ENCODE data around the gene MUC12. TPM values are rescaled to one million over a fixed set of nuclear protein-coding genes. Genes with fewer than 3 reads are reported as not detected.

Gene MUC12
- total RNA-seq, 4 donors from 2014 or later: 0.54 to 15.1 TPM; not detected in 2

DNA sequence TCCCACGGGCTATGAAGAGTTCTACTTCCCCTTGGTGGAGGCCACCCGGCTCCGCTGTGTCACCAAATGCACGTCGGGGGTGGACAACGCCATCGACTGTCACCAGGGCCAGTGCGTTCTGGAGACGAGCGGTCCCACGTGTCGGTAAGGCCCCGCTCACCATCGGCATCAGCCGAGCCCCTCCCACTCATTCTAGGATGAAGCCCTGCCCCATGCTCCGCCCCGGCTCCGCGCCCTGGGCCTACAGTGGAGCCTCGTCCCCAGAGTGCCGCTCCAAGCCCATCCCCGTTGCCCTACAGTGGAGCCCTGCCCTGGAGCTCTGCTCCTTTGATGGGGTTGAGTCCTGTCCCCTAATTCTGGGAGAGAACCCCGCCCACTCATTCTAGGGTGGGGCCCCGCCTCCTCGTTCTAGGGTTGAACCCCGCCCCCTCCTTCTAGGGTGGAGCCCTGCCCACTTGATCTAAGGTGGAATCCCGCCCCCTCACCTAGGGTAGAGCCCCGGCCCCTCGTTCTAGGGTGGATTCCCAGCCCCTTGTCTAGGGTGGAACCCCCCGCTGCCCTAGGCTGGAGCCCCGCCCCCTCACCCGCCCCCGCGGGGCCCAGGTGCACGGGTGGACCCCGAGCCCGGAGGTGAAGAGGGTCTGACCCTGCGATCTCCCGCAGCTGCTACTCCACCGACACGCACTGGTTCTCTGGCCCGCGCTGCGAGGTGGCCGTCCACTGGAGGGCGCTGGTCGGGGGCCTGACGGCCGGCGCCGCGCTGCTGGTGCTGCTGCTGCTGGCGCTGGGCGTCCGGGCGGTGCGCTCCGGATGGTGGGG is 3.4 kb upstream of the MUC12 start:
- ATAC-seq: peak; percentile 49
- H3K27me3 ChIP-seq: peaks cover 92% of the 10 kb centered on the region
- peaks cover 0 to 19% (median 11%) of the 10 kb centered on the region in 3 donors for H3K4me1 ChIP-seq
- peak overlapping the region in 1 of 2 donors; percentile 39 for H3K4me3 ChIP-seq
- TF ChIP-seq POLR2A (IDR thresholded peaks at IDR 0.05): no peak
- TF ChIP-seq, protein P1, sequence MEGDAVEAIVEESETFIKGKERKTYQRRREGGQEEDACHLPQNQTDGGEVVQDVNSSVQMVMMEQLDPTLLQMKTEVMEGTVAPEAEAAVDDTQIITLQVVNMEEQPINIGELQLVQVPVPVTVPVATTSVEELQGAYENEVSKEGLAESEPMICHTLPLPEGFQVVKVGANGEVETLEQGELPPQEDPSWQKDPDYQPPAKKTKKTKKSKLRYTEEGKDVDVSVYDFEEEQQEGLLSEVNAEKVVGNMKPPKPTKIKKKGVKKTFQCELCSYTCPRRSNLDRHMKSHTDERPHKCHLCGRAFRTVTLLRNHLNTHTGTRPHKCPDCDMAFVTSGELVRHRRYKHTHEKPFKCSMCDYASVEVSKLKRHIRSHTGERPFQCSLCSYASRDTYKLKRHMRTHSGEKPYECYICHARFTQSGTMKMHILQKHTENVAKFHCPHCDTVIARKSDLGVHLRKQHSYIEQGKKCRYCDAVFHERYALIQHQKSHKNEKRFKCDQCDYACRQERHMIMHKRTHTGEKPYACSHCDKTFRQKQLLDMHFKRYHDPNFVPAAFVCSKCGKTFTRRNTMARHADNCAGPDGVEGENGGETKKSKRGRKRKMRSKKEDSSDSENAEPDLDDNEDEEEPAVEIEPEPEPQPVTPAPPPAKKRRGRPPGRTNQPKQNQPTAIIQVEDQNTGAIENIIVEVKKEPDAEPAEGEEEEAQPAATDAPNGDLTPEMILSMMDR (IDR thresholded peaks at IDR 0.05): peak in 3 of 4 experiments; percentile 55 to 73 (median 60)
- no peaks in the 10 kb centered on the region for H3K36me3 ChIP-seq
- no peaks in the 10 kb centered on the region for H3K9me3 ChIP-seq
- no peak overlapping the region for H3K27ac ChIP-seq
- WGBS, 2 donors (ENCODE audit: low coverage in 1 of 2): 2 to 3% methylated on average over 10 to 19 of the region's 58 CpGs

DNA sequence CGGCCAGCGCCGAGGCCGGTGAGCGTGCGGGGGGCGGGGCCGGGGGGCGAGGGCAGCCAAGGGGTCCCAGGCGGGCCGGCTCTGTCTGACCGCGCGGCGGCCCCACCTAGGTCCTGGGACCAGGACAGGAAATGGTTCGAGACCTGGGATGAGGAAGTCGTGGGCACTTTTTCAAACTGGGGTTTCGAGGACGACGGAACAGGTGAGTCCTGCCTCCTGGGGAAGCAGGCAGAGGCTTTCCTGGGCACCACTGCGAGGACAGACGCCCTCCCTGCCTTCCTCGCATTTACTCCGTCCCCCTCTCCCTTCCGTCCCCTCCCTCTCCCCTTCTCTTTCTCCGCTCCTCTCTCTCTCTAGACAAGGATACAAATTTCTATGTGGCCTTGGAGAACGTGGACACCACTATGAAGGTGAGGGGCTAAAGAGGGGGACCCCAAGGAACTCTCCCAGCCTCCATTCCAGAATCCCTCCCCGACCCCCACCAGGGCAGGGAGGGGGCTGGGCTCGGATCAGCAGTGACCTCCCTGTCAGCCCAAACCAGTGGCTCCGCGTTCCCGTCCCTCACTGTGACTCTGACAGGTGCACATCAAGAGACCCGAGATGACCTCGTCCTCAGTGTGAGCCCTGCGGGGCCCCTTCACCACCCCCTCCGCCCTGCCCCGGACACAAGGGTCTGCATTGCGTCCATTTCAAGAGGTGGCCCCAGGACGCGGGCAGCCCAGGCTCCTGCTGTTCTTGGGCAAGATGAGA is 2.6 kb upstream of the MUC12 start:
- Histone ChIP-seq H3K36me3 (no peaks in the 10 kb centered on the region), H3K9me3 (no peaks in the 10 kb centered on the region), H3K4me3 (peak overlapping the region in 1 of 2 donors; percentile 39), H3K27ac (no peak overlapping the region), H3K27me3 (peaks cover 84% of the 10 kb centered on the region), H3K4me1 (peaks cover 0 to 19% (median 11%) of the 10 kb centered on the region in 3 donors)
- TF ChIP-seq EP300 (IDR thresholded peaks at IDR 0.05): no peak
- TF ChIP-seq, protein P1 (IDR thresholded peaks at IDR 0.05): no peak
- no peak for TF ChIP-seq POLR2A (IDR thresholded peaks at IDR 0.05)
- TF ChIP-seq POLR2AphosphoS5 (IDR thresholded peaks at IDR 0.05): no peak
- ATAC-seq: peak; percentile 29
- WGBS, 2 donors (ENCODE audit: low coverage in 1 of 2): 11 to 14% methylated on average over 12 to 19 of the region's 40 CpGs

DNA sequence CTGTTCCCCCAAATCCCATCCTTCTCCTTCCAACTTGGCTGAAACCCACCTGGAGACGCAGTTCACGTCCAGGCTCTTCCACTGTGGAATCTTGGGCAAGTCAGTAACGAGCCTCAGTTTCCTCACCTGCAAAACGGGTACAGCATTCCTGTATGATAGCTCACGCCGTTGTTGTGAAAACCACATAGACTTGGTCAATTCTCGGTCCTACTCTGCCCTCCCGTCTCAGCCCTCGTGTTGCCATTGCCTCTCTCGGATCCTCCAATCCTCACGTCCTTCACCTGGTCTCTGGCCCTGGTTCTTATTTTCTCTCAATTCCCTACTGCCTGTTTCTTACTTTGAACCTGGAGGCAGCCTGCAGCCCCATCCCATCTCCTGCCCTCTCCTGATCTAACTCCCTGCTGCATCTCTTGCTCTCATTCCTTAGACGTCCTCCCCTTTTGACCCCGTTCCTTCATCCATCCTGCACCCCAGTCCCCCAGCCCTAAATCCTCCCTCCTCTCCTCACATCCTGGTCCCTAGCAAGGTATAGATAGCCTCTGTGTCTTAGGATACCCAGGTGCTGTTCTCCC is 2.0 kb upstream of the MUC12 start:
- 39 to 42% methylated on average over 12 to 13 of the region's 13 CpGs for WGBS, 2 donors (ENCODE audit: low coverage in 1 of 2)
- H3K9me3 ChIP-seq: no peaks in the 10 kb centered on the region
- peaks cover 0 to 19% (median 11%) of the 10 kb centered on the region in 3 donors for H3K4me1 ChIP-seq
- H3K36me3 ChIP-seq: no peaks in the 10 kb centered on the region
- no peak overlapping the region for H3K27ac ChIP-seq
- H3K27me3 ChIP-seq: peaks cover 82% of the 10 kb centered on the region
- no peak for ATAC-seq
- TF ChIP-seq POLR2A (IDR thresholded peaks at IDR 0.05): no peak
- TF ChIP-seq POLR2AphosphoS5 (IDR thresholded peaks at IDR 0.05): no peak
- TF ChIP-seq, protein P1 (IDR thresholded peaks at IDR 0.05): no peak
- no peak for TF ChIP-seq EP300 (IDR thresholded peaks at IDR 0.05)
- no peak overlapping the region for H3K4me3 ChIP-seq

DNA sequence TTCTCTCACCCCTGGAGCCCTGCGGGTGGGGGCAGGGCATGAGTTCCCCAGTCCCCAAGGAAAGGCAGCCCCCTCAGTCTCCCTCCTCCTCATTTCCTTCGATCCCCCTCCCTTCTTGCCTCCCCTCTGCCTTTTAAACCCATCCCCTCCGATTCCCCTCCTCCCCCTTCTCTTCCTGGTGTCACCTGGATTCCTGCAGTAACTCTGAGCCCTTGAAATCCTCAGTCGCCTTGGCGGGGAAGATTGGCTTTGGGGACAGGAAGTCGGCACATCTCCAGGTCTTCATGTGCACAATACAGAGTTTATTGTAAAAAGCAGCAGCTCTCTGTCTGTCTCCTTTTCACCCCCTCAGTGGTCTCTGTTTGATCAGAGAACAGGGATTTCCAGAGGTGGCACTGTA is 1.3 kb upstream of the MUC12 start:
- Histone ChIP-seq H3K27ac (no peak overlapping the region), H3K36me3 (no peaks in the 10 kb centered on the region), H3K27me3 (peaks cover 82% of the 10 kb centered on the region), H3K4me1 (peaks cover 0 to 19% (median 11%) of the 10 kb centered on the region in 3 donors), H3K9me3 (no peaks in the 10 kb centered on the region), H3K4me3 (no peak overlapping the region)
- WGBS, 2 donors (ENCODE audit: low coverage in 1 of 2): 3 to 6% methylated on average over 4 of the region's 6 CpGs
- TF ChIP-seq, protein P1 (IDR thresholded peaks at IDR 0.05): no peak
- TF ChIP-seq POLR2AphosphoS5 (IDR thresholded peaks at IDR 0.05) (no peak), POLR2A (IDR thresholded peaks at IDR 0.05) (no peak), EP300 (IDR thresholded peaks at IDR 0.05) (no peak)
- ATAC-seq: no peak

All from gastroesophageal sphincter (tissue), 4 donors.